BLaER1 treated with 17β-estradiol and CSF1 and Interleukin-3, amounts not matched to agents 10 nM and 100 nM (cell line): ENCODE measurements around the gene FBP2.
A peak's percentile ranks its signal among the peaks of the same experiment; 100 is the strongest.
"Not testable (repeated sequence)": the region's sequence is repeated elsewhere in the genome, so short reads cannot be mapped to it uniquely, and the experiment has no call there.

Source experiments
- H3K27ac ChIP-seq, 11 experiments: shearing (Covaris generic); formaldehyde crosslinking; 2 replicates each; pipeline ENCODE4 v1.8.1; 2022
- H3K27me3 ChIP-seq, 11 experiments: shearing (Covaris generic); formaldehyde crosslinking; 2 replicates each; pipeline ENCODE4 v1.8.1; 2022
- H3K36me3 ChIP-seq, 11 experiments: shearing (Covaris generic); formaldehyde crosslinking; 2 replicates each; pipeline ENCODE4 v1.8.1; 2022
- H3K4me1 ChIP-seq, 10 experiments: shearing (Covaris generic); formaldehyde crosslinking; 2 replicates each; pipeline ENCODE4 v1.8.1; 2022
- H3K4me2 ChIP-seq, 11 experiments: shearing (Covaris generic); formaldehyde crosslinking; 2 replicates each; pipeline ENCODE4 v1.8.1; 2022
- H3K4me3 ChIP-seq, 10 experiments: shearing (Covaris generic); formaldehyde crosslinking; 2 replicates each; pipeline ENCODE4 v1.8.1; 2022
- H3K9ac ChIP-seq, 11 experiments: shearing (Covaris generic); formaldehyde crosslinking; 2 replicates each; pipeline ENCODE4 v1.8.1; 2022
- H3K9me3 ChIP-seq, 11 experiments: shearing (Covaris generic); formaldehyde crosslinking; replicated peaks in 1 of 11; 2 replicates each; pipeline ENCODE4 v1.8.1; 2022
- H4K20me1 ChIP-seq, 11 experiments: shearing (Covaris generic); formaldehyde crosslinking; 2 replicates each; pipeline ENCODE4 v1.8.1; 2022
- Cebpa-rat ChIP-seq, 11 experiments: shearing (Covaris generic); IDR thresholded peaks; 2 replicates each; pipeline ENCODE4 v1.8.1; 2022

The FBP2 gene

GRCh38 chr9:94560237-94560636 lies 33.4 kb downstream of the FBP2 start:
- Histone ChIP-seq H3K9me3 (peaks cover 0 to 9% (median 0%) of the 10 kb centered on the region in 11 experiments; a peak in 1 of 22 replicates), H3K4me3 (no peak overlapping the region), H4K20me1 (no peaks in the 10 kb centered on the region), H3K4me2 (no peak overlapping the region), H3K27me3 (no peaks in the 10 kb centered on the region), H3K9ac (no peak overlapping the region), H3K36me3 (no peaks in the 10 kb centered on the region), H3K4me1 (peaks cover 0 to 7% (median 0%) of the 10 kb centered on the region in 10 experiments; a peak in 3 of 20 replicates), H3K27ac (no peak overlapping the region)
- TF ChIP-seq Cebpa-rat (IDR thresholded peaks at IDR 0.05): no peak

- Histone ChIP-seq H3K36me3 (no peaks in the 10 kb centered on the region), H3K4me3 (no peak overlapping the region), H3K9ac (no peak overlapping the region), H3K27me3 (no peaks in the 10 kb centered on the region), H3K4me1 (peaks cover 0 to 7% (median 0%) of the 10 kb centered on the region in 10 experiments; a peak in 3 of 20 replicates), H3K4me2 (peak overlapping the region in 2 of 11 experiments; percentile 35 to 55; a peak in 3 of 22 replicates), H4K20me1 (no peaks in the 10 kb centered on the region), H3K27ac (no peak overlapping the region), H3K9me3 (no peaks in the 10 kb centered on the region)
- TF ChIP-seq Cebpa-rat (IDR thresholded peaks at IDR 0.05): no peak
Observed at GRCh38 chr9:94557376-94557775, 36.2 kb downstream of the FBP2 start.

GRCh38 chr9:94554439-94555331 lies 38.9 kb downstream of the FBP2 start, which contains the start of gene PCAT7:
TSS of gene PCAT7 (plus strand) at chr9:94555083.
- no peak for TF ChIP-seq Cebpa-rat (IDR thresholded peaks at IDR 0.05)
- H3K4me3 ChIP-seq: no peak within 1 kb of the TSS
- H3K9me3 ChIP-seq: peaks cover 0 to 8% (median 0%) of the 10 kb centered on the region in 11 experiments; a peak in 2 of 22 replicates
- H3K36me3 ChIP-seq: no peaks in the 10 kb centered on the region
- no peak within 1 kb of the TSS for H3K4me2 ChIP-seq
- H3K4me1 ChIP-seq: peaks cover 0 to 7% (median 0%) of the 10 kb centered on the region in 10 experiments; a peak in 3 of 20 replicates
- no peak within 1 kb of the TSS for H3K27ac ChIP-seq
- no peak within 1 kb of the TSS for H3K9ac ChIP-seq
- no peaks in the 10 kb centered on the region for H3K27me3 ChIP-seq
- no peaks in the 10 kb centered on the region for H4K20me1 ChIP-seq

- no peak overlapping the region for H3K9ac ChIP-seq
- H3K4me1 ChIP-seq: peaks cover 0 to 7% (median 0%) of the 10 kb centered on the region in 10 experiments; a peak in 3 of 20 replicates
- H4K20me1 ChIP-seq: no peaks in the 10 kb centered on the region
- peaks cover 0 to 8% (median 0%) of the 10 kb centered on the region in 11 experiments; a peak in 2 of 22 replicates for H3K9me3 ChIP-seq
- TF ChIP-seq Cebpa-rat (IDR thresholded peaks at IDR 0.05): no peak
- no peak overlapping the region for H3K27ac ChIP-seq
- H3K27me3 ChIP-seq: no peaks in the 10 kb centered on the region
- no peaks in the 10 kb centered on the region for H3K36me3 ChIP-seq
- H3K4me3 ChIP-seq: no peak overlapping the region
- no peak overlapping the region for H3K4me2 ChIP-seq
Observed at GRCh38 chr9:94554078-94554438, 39.6 kb downstream of the FBP2 start.

- peaks cover 0 to 8% (median 0%) of the 10 kb centered on the region in 11 experiments; a peak in 2 of 22 replicates for H3K9me3 ChIP-seq
- peaks cover 0 to 7% (median 0%) of the 10 kb centered on the region in 10 experiments; a peak in 3 of 20 replicates for H3K4me1 ChIP-seq
- H3K4me2 ChIP-seq: no peak overlapping the region
- no peak for TF ChIP-seq Cebpa-rat (IDR thresholded peaks at IDR 0.05)
- H3K36me3 ChIP-seq: no peaks in the 10 kb centered on the region
- no peak overlapping the region for H3K9ac ChIP-seq
- no peak overlapping the region for H3K4me3 ChIP-seq
- no peak overlapping the region for H3K27ac ChIP-seq
- H3K27me3 ChIP-seq: no peaks in the 10 kb centered on the region
- H4K20me1 ChIP-seq: no peaks in the 10 kb centered on the region
Observed at GRCh38 chr9:94553029-94553938, 40.3 kb downstream of the FBP2 start.

- H3K9ac ChIP-seq: no peak overlapping the region
- TF ChIP-seq Cebpa-rat (IDR thresholded peaks at IDR 0.05): no peak
- no peak overlapping the region for H3K4me3 ChIP-seq
- H3K27ac ChIP-seq: no peak overlapping the region
- H3K36me3 ChIP-seq: no peaks in the 10 kb centered on the region
- no peaks in the 10 kb centered on the region for H3K4me1 ChIP-seq
- H3K9me3 ChIP-seq: peaks cover 0 to 8% (median 0%) of the 10 kb centered on the region in 11 experiments; a peak in 2 of 22 replicates
- no peaks in the 10 kb centered on the region for H3K27me3 ChIP-seq
- no peaks in the 10 kb centered on the region for H4K20me1 ChIP-seq
- H3K4me2 ChIP-seq: no peak overlapping the region
Observed at GRCh38 chr9:94545940-94546339, 47.7 kb downstream of the FBP2 start.

- not testable (repeated sequence) for H3K9me3 ChIP-seq, H3K4me2 ChIP-seq, H3K4me3 ChIP-seq, H3K27ac ChIP-seq, H3K4me1 ChIP-seq, H3K9ac ChIP-seq, H4K20me1 ChIP-seq, H3K27me3 ChIP-seq, H3K36me3 ChIP-seq
Observed at GRCh38 chr9:94544335-94544734, 49.3 kb downstream of the FBP2 start.

- H3K36me3 ChIP-seq: no peaks in the 10 kb centered on the region
- no peak overlapping the region for H3K27ac ChIP-seq
- no peaks in the 10 kb centered on the region for H3K4me1 ChIP-seq
- H4K20me1 ChIP-seq: no peaks in the 10 kb centered on the region
- no peaks in the 10 kb centered on the region for H3K27me3 ChIP-seq
- TF ChIP-seq Cebpa-rat (IDR thresholded peaks at IDR 0.05): no peak
- no peak overlapping the region for H3K9ac ChIP-seq
- H3K4me2 ChIP-seq: no peak overlapping the region
- H3K9me3 ChIP-seq: no peaks in the 10 kb centered on the region
- H3K4me3 ChIP-seq: no peak overlapping the region
Observed at GRCh38 chr9:94538908-94539307, 54.7 kb downstream of the FBP2 start.

- no peak overlapping the region for H3K27ac ChIP-seq
- no peak overlapping the region for H3K9ac ChIP-seq
- H3K9me3 ChIP-seq: no peaks in the 10 kb centered on the region
- H3K36me3 ChIP-seq: no peaks in the 10 kb centered on the region
- no peak overlapping the region for H3K4me3 ChIP-seq
- H3K4me2 ChIP-seq: no peak overlapping the region
- no peaks in the 10 kb centered on the region for H4K20me1 ChIP-seq
- no peak for TF ChIP-seq Cebpa-rat (IDR thresholded peaks at IDR 0.05)
- H3K27me3 ChIP-seq: no peaks in the 10 kb centered on the region
- H3K4me1 ChIP-seq: no peaks in the 10 kb centered on the region
Observed at GRCh38 chr9:94534901-94535300, 58.7 kb downstream of the FBP2 start.
